Activated T-helper 2 cell treated with anti-CD3 and anti-CD28 coated beads, Interferon-gamma antibody, Interleukin-2, Interleukin-4, amounts not matched to agents 10 μg/mL and 5 μg/mL and 100 μg/mL, durations not matched to agents 14 hours and 24 hours and 36 hours (primary cell): Measurements from ENCODE around the gene MMADHC. TPM values are rescaled to one million over a fixed set of nuclear protein-coding genes. Genes with fewer than 3 reads are reported as not detected.

Experiments used
- DNase-seq: peaks from one replicate; pipeline ENCODE4 v3.0.0; 2021; ENCODE audit warnings: low spot score
- H3K27ac Mint-ChIP-seq: one replicate; pipeline ENCODE4 v1.8.0; 2021; ENCODE audit warnings: mixed read lengths
- H3K27me3 Mint-ChIP-seq: one replicate; pipeline ENCODE4 v1.8.0; 2021; ENCODE audit warnings: low read depth, mixed read lengths
- H3K36me3 Mint-ChIP-seq: one replicate; pipeline ENCODE4 v1.8.0; 2021; ENCODE audit warnings: low read depth, mixed read lengths
- H3K4me1 Mint-ChIP-seq: one replicate; pipeline ENCODE4 v1.8.0; 2021; ENCODE audit warnings: low read depth, mixed read lengths
- H3K4me3 Mint-ChIP-seq: one replicate; pipeline ENCODE4 v1.8.0; 2021; ENCODE audit warnings: low read depth, mild to moderate bottlenecking, moderate library complexity, mixed read lengths
- H3K9me3 Mint-ChIP-seq: one replicate; pipeline ENCODE4 v1.8.0; 2021; ENCODE audit warnings: mixed read lengths
- intact Hi-C: fragments of 100-400 bp; cut with micrococcal nuclease; formaldehyde crosslinking; loops from one replicate; pipeline ENCODE4 v1.15.1; 2023
- total RNA-seq: library from RNA; stranded (reverse); gene quantifications from 2 replicates; pipeline ENCODE4 v1.2.3, GENCODE V29; 2022

Gene MMADHC
- total RNA-seq, 1 donor from 2014 or later, result 125 TPM

DNA sequence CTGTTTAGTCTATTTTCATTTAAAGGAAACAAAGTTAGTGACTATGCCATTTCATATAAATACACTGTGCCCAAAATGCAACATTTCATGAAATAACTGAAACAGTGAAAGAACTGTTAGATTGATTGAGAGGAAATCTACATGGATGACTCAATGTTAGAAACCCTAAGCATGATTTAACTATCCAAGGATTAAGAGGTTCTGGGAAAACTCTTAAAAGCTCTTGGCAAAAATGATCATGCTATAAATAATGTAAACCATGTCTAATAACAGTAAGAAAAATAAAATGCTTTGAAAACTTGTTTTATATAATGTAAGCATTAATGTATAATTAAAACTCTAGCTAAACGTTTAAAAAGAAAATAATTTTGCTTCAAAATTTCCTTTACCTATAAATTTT is 23.5 kb downstream of the MMADHC start:
- H3K4me3 Mint-ChIP-seq, result no peak overlapping the region
- H3K36me3 Mint-ChIP-seq, result peaks cover 28% of the 10 kb centered on the region
- no peaks in the 10 kb centered on the region for H3K4me1 Mint-ChIP-seq
- DNase-seq, result no peak
- no peak overlapping the region for H3K27ac Mint-ChIP-seq
- no peaks in the 10 kb centered on the region for H3K27me3 Mint-ChIP-seq
- intact Hi-C loops, result loop anchor here (5.0 kb wide), 1 partner anchor 127 kb away; no protein-coding TSS in a partner anchor
- H3K9me3 Mint-ChIP-seq, result no peaks in the 10 kb centered on the region

DNA sequence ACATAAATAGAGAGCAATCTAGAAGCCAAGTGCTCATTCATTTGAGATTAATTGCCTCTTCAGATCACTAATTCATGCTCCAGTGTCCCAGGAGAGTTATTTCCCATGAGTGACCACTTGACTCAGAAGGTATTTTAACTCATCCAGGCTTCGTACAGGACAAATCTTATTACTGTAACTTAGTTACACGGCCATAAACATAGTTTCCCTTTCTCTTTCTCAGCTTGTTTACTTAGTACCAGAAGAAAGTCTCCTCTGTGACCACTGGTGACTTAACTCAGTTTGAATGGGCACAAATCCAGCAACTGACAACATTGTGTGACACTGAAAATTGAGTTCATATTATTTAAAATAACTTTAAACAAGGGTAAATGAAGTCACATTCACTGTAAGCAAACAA is 25.3 kb downstream of the MMADHC start:
- Mint-ChIP-seq H3K4me1 (no peaks in the 10 kb centered on the region), H3K4me3 (no peak overlapping the region), H3K27me3 (peaks cover 2% of the 10 kb centered on the region), H3K9me3 (no peaks in the 10 kb centered on the region), H3K27ac (no peak overlapping the region), H3K36me3 (peaks cover 13% of the 10 kb centered on the region)
- DNase-seq, result no peak
- intact Hi-C loops, result loop anchor here (5.0 kb wide), 1 partner anchor 125 kb away; no protein-coding TSS in a partner anchor

DNA sequence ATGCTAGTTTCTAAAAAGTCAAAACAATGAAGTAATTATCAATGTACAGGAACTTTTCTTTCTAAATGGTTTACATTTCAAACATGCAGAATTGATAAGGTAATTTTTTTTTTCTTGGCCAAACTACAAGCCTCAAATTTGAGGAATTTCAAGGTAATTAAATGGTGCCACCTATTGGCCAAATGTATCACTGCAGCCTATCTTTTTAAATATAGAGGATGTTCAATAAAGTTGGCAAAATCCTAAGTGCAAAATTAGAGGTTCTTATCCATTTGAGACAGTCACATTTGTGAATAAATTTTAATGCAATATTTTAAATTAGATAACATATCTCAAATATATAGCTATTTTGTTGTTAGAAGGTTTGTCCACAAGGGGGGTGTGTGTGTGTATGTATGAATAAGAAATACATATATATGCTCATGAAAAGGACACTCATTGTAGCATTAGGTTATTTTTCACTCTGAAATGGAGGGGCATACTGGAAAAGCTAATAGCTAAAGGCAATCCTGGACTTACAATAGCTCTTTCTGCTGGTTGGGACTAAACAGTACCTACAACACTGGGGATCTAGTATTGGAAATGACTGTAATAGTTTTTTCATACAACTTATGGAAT is 26.2 kb downstream of the MMADHC start:
- H3K36me3 Mint-ChIP-seq, result peaks cover 6% of the 10 kb centered on the region
- no peak for DNase-seq
- H3K27me3 Mint-ChIP-seq, result peaks cover 5% of the 10 kb centered on the region
- no peaks in the 10 kb centered on the region for H3K9me3 Mint-ChIP-seq
- intact Hi-C loops, result loop anchor here (1.0 to 5.0 kb wide), 3 partner anchors 124 to 544 kb away; no protein-coding TSS in a partner anchor
- no peaks in the 10 kb centered on the region for H3K4me1 Mint-ChIP-seq
- H3K27ac Mint-ChIP-seq, result no peak overlapping the region
- no peak overlapping the region for H3K4me3 Mint-ChIP-seq

DNA sequence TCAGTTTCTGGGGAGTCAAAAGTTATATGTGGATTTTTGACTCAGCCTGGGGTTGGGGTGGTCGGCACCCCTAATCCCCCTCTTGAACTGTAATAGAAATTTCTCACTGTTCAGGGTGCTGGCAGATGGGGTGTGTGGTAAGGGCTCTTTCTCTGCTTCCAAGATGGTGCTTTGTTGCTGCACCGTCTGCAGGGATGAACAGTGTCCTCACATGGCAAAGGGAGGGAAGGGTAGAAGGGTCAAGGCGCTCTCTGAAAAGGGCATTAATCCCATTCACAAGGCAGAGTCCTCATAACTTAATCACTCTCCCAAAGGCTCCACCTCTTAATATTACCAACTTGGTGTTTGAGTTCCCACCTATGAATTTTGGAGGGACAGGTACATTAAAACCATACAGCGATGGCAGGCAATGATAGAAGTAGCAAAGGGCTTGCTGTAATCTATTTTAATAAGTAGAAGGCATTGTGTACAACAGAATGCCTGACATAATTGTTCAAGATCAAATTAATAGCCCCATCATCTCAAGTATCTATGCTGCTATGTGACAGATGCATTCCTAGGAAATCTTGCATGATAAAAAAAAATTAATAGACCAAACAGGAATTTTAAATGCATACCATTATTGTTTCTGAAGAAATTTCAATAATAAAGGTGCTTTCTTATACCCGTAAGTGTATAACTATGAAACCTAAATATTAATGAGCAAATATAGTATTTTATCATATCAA is 28.1 kb downstream of the MMADHC start:
- Mint-ChIP-seq H3K27ac (no peak overlapping the region), H3K4me1 (no peaks in the 10 kb centered on the region), H3K27me3 (peaks cover 9% of the 10 kb centered on the region), H3K9me3 (no peaks in the 10 kb centered on the region), H3K4me3 (no peak overlapping the region), H3K36me3 (no peaks in the 10 kb centered on the region)
- intact Hi-C loops, result loop anchor here (5.0 kb wide), 1 partner anchor 122 kb away; no protein-coding TSS in a partner anchor
- DNase-seq, result no peak

DNA sequence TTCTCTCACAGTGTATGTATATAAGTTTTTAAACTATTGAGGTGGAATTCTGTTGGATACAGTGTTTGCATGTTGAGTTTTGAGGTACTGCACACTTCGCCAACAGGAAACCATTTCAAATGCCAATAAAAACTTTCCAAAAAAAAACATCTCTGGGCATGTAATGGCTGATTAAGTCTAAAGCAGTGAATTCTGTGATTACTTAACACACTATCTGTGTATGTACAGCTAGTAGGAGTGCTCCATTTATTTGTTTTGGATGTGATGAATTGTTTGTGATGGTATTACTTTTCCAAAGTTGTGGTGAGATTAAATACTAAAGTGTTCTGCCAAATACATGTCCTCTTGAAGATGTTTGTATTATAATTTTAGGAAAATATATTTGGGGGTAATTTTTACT is 31.1 kb downstream of the MMADHC start:
- H3K36me3 Mint-ChIP-seq, result no peaks in the 10 kb centered on the region
- intact Hi-C loops, result no loop called here
- H3K4me3 Mint-ChIP-seq, result no peak overlapping the region
- H3K4me1 Mint-ChIP-seq, result no peaks in the 10 kb centered on the region
- no peaks in the 10 kb centered on the region for H3K9me3 Mint-ChIP-seq
- no peak for DNase-seq
- H3K27ac Mint-ChIP-seq, result no peak overlapping the region
- peaks cover 15% of the 10 kb centered on the region for H3K27me3 Mint-ChIP-seq

DNA sequence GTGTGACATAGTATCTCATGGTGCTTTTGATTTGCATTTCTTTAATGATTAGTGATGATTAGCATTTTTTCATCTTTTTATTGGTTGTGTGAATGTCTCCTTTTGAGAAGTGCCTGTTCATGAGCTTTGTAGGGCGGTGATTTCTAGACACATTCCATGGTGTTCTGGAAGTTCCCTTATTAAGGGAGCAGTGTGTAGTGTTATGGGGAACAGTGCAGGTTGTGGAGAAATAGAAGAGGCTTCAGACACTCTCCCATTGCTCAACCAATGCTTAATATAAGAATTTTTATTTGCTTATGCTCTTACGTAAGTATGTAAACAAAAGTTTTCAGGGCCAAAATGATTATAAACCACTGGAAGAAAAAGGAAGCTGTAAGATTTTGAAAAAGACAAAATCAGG is 34.7 kb downstream of the MMADHC start:
- Mint-ChIP-seq H3K27me3 (peaks cover 18% of the 10 kb centered on the region), H3K9me3 (no peaks in the 10 kb centered on the region), H3K27ac (no peak overlapping the region), H3K4me1 (no peaks in the 10 kb centered on the region), H3K36me3 (no peaks in the 10 kb centered on the region), H3K4me3 (no peak overlapping the region)
- DNase-seq, result no peak
- intact Hi-C loops, result no loop called here

DNA sequence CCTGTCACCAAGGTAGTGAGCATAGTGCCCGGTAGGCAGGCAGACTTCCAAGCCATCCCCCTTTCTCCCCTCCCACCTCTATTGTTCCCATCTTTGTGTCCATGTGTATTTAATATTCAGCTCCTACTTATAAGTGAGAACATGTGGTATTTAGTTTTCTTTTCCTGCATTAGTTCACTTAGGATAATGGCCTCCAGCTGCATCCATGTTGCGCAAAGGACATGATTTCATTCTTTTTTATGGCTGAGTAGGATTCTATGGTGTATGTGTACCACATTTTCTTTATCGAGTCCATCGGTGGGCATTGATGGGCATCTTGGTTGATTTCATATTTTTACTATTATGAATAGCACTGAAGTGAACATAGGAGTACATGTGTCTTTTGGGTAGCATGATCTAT is 35.3 kb downstream of the MMADHC start:
- Mint-ChIP-seq H3K27ac (no peak overlapping the region), H3K4me1 (no peaks in the 10 kb centered on the region), H3K27me3 (peaks cover 15% of the 10 kb centered on the region), H3K4me3 (no peak overlapping the region), H3K36me3 (no peaks in the 10 kb centered on the region), H3K9me3 (no peaks in the 10 kb centered on the region)
- DNase-seq, result no peak
- intact Hi-C loops, result no loop called here

DNA sequence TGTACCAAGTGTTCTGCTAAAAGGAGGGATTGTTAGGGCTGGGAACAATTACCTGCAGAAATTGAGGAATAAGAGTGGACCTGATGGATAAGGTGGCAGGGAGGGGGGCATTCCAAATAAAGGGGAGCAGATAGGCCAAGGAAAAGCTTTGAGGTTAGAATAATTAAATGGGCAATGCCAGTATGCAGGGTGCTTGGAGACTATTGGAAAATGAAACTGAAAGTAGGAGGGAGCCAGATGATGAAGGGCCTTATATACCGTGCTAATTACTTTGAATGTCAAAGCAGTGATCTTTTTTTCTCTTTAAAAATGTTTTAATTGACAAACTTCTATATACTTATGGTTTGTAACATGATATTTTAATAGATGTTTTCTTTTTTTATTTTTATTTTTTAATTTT is 42.9 kb downstream of the MMADHC start:
- peaks cover 5% of the 10 kb centered on the region for H3K4me1 Mint-ChIP-seq
- peaks cover 7% of the 10 kb centered on the region for H3K27me3 Mint-ChIP-seq
- DNase-seq, result no peak
- H3K27ac Mint-ChIP-seq, result no peak overlapping the region
- H3K9me3 Mint-ChIP-seq, result no peaks in the 10 kb centered on the region
- intact Hi-C loops, result no loop called here
- H3K36me3 Mint-ChIP-seq, result no peaks in the 10 kb centered on the region
- no peak overlapping the region for H3K4me3 Mint-ChIP-seq

DNA sequence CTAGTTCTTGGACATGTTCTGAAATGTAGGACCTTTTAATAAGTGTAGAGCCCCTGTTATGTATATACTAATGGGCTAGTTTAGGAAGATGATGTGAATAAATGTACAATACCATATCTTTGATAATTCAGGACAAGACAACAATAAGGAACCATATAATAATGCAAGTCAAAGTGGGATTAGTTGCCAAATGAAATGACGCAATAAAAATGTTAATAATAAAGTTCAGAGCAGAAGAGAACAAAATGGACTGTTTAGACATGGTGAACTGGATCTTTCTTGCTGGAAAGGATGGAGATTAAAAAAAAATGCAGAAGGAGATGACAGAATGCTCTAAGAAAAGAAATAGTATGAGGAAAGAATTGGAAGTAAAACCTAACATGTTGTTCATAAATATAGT is 43.7 kb downstream of the MMADHC start:
- H3K9me3 Mint-ChIP-seq, result no peaks in the 10 kb centered on the region
- intact Hi-C loops, result no loop called here
- no peak overlapping the region for H3K4me3 Mint-ChIP-seq
- H3K27ac Mint-ChIP-seq, result no peak overlapping the region
- H3K36me3 Mint-ChIP-seq, result no peaks in the 10 kb centered on the region
- DNase-seq, result no peak
- peaks cover 7% of the 10 kb centered on the region for H3K27me3 Mint-ChIP-seq
- H3K4me1 Mint-ChIP-seq, result peaks cover 5% of the 10 kb centered on the region

DNA sequence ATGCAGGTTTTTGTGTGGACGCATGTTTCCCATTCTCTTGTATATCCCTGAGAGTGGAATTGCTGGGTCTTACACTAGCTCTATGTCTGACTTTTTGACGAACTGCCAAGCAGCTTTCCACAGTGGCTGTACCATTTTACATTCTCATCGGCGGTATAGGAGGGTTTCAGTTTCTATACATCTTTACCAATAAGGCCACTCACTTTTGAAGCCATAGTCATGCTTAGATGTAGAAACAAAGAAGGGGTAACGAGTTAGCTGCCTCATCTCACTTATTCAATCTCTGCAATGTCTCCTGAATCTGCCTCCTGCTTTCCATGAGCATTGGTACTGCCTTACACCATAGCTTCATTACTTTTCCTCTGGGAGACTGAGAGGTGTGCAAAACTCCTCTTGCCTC is 47.4 kb downstream of the MMADHC start:
- no peak for DNase-seq
- no peak overlapping the region for H3K4me3 Mint-ChIP-seq
- no peaks in the 10 kb centered on the region for H3K9me3 Mint-ChIP-seq
- H3K27me3 Mint-ChIP-seq, result peaks cover 4% of the 10 kb centered on the region
- H3K36me3 Mint-ChIP-seq, result no peaks in the 10 kb centered on the region
- H3K27ac Mint-ChIP-seq, result no peak overlapping the region
- intact Hi-C loops, result no loop called here
- peaks cover 16% of the 10 kb centered on the region for H3K4me1 Mint-ChIP-seq

DNA sequence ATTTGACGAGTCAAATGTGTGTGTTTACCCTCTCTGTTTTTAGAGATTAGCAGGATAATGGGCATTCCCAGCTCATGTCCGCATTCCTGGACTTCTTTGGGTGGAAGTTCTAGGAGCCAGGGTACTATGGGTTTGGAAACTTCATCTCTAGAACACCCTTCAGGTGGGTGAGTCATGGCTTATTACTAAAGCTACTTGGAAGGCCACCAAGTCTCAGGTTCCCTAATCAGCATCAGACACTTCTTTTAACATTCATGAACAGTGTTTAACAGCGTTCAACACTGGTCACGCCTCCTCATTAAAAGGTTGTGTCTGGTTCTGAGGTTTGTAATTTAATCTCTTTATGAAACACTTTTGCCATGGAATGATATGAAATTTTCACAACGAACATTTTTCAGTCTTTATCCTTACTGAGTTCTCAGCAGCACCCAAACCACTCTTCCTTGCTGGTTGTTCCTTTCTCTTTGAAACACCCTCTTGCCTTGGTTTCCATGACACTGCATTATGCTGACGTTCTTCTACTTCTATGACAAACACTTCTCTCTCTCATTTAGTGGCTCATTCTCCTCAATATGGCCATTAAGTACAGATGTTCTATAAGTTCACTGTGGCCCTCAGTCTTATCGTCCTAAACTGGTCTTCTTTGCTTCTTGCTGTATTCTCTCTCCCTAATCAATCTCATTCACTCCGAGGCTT is 49.3 kb downstream of the MMADHC start:
- no peak overlapping the region for H3K27ac Mint-ChIP-seq
- H3K36me3 Mint-ChIP-seq, result no peaks in the 10 kb centered on the region
- DNase-seq, result no peak
- no peaks in the 10 kb centered on the region for H3K9me3 Mint-ChIP-seq
- peaks cover 14% of the 10 kb centered on the region for H3K4me1 Mint-ChIP-seq
- intact Hi-C loops, result no loop called here
- no peak overlapping the region for H3K4me3 Mint-ChIP-seq
- H3K27me3 Mint-ChIP-seq, result peaks cover 3% of the 10 kb centered on the region

DNA sequence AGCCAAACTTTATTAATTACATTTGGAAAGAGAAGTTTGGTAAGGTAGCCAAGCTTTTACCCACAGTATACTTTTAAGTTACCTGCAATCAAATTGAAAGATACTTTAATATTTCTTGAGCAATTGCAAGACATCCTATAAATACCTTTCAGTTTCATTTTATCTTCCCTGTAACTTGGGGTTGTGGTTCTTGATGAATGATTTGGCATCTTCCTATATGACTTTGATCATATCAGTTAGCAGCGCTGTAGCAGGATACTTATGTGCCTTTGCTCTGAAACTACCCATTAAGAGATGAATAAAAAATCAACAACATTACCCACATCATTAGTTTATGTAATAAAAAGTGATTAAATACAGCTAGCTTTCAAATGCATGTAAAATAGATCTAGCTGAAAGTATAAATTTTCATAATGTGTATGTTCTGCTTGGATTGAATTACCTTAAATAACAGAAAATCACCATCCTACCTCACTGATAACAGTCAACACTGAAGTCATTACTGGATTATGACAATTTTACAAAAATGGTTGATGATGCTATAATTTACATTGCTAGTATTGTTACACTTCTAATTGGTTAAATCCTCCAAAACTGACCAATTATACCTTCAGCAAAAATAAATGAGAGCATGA is 50.4 kb downstream of the MMADHC start:
- no peaks in the 10 kb centered on the region for H3K36me3 Mint-ChIP-seq
- peaks cover 14% of the 10 kb centered on the region for H3K4me1 Mint-ChIP-seq
- H3K9me3 Mint-ChIP-seq, result no peaks in the 10 kb centered on the region
- no peak for DNase-seq
- intact Hi-C loops, result loop anchor here (1.0 to 2.0 kb wide), 2 partner anchors 70 to 468 kb away; no protein-coding TSS in a partner anchor
- H3K27ac Mint-ChIP-seq, result no peak overlapping the region
- H3K27me3 Mint-ChIP-seq, result peaks cover 6% of the 10 kb centered on the region
- no peak overlapping the region for H3K4me3 Mint-ChIP-seq
